GM19193 (cell line): Measurements from ENCODE around the gene FAM229A.

Experiments
- POLR2A ChIP-seq: IDR thresholded peaks from 4 replicates; pipeline ENCODE4 v1.6.1; 2011; ENCODE audit not compliant: insufficient read depth, insufficient read length; ENCODE audit errors: extremely low read depth

FAM229A gene

GRCh38 chr1:32337855-32338636 lies 24.2 kb downstream of the FAM229A start:
- no peak for TF ChIP-seq POLR2A

DNA sequence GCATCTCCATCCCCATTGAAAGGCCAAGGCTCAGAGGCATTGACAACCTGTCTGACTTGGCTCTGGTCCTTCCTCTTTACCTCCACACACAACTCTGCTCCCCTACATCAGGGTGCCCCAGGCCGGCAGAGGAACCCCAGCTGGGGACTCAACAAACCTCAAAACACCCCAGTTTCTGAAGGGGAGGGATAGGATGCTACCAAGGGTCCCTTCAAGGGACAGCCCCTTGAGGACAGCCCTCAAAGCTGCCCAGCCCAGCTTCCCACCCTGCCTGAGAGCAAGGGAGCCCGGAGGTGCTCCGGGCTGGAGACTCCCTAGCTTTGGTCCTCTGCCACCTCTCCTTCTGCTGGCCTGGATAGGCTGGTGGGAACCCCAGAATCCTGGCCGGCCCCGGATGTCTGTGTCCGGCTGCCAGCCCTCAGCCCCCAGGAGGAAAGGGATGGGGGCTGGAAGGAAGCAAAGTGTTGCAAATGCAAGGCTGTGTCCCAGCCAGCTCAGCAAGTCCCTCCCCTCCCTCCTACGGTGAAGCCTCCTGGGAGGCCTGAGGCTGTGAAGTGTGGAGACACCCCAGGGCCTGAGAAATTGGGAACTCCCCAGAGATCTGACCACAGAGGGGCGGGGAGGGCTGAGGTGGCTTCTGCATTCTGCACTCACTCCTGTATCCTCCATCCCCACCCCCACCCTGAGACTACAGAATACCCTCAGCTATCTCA lies 25.2 kb downstream of the FAM229A start:
- TF ChIP-seq POLR2A: no peak

DNA sequence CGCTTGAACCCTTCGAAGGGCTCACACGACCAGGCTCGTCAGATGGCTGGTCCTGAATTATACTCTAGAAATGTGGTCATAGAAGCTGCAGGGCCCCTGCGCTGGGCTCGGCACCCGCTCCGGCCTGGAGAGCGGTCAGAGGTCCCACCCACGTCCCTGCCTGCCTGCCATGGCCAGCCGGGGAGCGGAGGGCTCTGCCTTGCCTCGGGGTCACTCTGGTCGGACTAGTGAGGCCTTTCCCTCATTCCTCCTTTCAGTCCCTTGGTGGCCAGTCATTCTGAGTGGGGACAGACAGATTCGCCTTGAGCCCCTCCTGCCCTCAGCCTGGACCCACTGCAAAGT lies 25.7 kb downstream of the FAM229A start:
- TF ChIP-seq POLR2A: no peak

DNA sequence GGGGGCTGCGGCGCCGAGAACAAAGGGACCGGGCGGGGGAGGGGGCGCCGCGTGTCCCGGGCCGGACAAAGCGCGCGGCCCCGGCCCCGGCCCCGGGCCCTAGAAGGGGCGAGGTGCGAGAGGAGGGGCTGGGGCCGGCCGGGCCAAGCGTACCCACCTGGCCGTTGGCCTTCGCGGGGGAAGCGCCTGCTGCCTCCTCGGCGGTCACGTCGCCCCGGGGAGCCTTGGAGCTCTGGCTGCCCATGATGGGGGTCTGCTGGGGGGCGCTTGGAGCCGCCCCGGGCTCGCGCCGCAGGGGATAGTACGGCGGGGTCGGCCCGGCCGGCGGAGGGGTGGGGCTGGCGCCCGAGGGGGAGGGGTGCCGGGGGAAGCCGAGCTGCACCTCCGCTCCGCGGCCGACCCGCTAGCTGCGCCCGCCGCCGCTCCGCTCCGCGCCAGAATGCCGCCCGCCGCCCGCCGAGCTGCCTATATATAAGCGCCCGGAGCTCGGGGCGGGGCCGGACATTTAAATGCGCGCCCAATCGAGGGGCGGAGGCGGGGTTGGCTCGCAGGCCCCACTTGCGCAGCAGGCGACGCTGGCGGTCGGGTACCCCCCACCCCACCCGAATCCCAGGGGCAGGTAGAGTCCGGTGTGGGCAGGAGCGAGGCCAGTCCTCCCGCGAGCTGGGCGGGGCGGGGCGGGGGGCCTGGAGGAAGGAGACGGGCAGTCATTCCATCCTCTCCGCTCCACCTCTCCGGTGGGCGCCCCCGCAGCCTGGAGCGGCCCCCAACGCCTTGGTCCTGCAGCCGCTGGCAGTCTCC lies 26.3 kb downstream of the FAM229A start, which contains the start of gene MARCKSL1:
Gene MARCKSL1 (minus strand): TSS at position 444 of the 801 bp plus-strand sequence. CDS start 200 bp downstream, at position 244.
- TF ChIP-seq POLR2A: peak; percentile 99

GRCh38 chr1:32335535-32335789 lies 26.8 kb downstream of the FAM229A start:
- no peak for TF ChIP-seq POLR2A

GRCh38 chr1:32334864-32335534 lies 27.3 kb downstream of the FAM229A start:
- no peak for TF ChIP-seq POLR2A

GRCh38 chr1:32334274-32334861 lies 27.9 kb downstream of the FAM229A start:
- peak; percentile 43 for TF ChIP-seq POLR2A

DNA sequence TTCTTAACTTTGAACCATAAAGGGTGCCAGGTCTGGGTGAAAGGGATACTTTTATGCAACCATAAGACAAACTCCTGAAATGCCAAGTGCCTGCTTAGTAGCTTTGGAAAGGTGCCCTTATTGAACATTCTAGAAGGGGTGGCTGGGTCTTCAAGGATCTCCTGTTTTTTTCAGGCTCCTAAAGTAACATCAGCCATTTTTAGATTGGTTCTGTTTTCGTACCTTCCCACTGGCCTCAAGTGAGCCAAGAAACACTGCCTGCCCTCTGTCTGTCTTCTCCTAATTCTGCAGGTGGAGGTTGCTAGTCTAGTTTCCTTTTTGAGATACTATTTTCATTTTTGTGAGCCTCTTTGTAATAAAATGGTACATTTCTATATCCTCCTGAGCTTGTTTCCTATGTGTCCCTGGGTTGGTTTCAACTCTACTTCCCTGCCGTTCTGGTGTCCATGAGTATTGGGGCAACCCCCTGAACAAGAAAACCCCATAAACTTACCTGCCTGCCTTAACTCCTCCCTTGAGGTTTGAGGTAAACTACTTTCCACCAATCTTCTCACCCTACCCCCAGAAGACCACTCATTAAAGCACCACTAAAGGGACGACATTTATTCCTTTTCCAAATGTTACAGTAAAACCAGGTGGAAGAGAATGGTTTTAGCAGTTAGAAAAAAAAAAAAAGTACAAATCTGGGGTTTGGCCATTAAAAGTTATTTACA lies 28.9 kb downstream of the FAM229A start:
- no peak for TF ChIP-seq POLR2A

DNA sequence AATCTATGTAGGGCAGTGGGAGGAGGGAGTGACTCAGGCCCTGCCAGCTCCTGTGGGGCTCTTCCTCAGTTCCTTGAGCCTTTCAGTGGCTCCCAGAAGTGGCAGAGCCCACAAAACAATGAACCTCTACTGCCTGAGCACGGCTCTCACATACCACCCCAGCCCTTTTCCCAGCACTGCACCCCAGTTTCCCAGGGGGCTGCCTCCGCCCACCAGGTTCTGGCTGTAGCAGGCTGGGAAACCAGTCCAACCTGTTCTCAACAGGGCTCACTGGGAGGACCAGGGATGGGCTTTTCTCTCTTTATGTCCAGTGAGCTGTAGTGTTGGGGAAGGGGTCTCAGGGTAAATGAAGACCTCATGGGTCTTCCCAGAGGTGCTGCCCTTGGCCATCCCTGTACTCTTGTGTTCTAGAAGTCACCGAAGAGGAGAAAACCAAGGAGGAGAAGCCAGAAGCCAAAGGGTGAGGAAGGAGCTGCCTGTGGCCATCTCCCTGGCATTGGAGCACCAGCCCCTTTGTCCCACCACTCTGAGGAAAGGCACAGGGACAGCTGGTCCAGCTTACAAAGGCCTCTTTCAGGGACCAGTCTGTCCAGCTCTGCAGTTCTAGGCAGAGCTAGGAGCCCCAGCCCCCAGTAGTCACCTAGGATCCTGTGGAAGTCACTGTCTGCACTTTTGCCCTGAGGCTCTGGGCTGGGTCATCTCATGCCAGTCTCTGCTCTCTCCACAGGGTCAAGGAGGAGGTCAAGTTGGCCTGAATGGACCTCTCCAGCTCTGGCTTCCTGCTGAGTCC lies 29.8 kb downstream of the FAM229A start:
- peak; percentile 38 for TF ChIP-seq POLR2A

GRCh38 chr1:32331549-32331948 lies 30.7 kb downstream of the FAM229A start:
- TF ChIP-seq POLR2A: no peak

DNA sequence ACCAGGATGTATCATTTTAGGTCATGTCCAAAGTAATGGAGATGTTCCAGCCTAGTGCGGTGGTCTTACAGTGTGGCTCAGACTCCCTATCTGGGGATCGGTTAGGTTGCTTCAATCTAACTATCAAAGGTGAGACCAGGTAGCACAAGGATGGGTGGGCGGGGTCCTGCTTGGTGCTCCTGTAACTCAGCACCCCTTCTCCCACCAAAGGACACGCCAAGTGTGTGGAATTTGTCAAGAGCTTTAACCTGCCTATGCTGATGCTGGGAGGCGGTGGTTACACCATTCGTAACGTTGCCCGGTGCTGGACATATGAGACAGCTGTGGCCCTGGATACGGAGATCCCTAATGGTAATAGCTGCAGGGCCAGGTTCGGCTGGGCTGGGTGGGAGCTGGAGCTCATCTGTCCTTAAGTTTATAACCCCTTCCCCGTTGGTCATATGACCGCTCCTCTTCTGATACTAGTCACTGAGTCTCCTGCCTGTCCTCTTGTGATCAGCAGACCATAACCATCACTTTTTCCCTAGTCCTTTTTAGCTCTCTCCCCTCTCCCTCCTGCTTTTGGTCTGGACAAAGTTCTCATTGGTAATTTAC lies 31.6 kb downstream of the FAM229A start:
- TF ChIP-seq POLR2A: no peak

GRCh38 chr1:32329931-32330466 lies 32.3 kb downstream of the FAM229A start:
- TF ChIP-seq POLR2A: no peak

GRCh38 chr1:32327204-32327603 lies 35.1 kb downstream of the FAM229A start:
- TF ChIP-seq POLR2A: no peak
